HG03025 (cell line): ENCODE results near the gene TSC1.

Experiments
- ATAC-seq: cut with Tn5 transposase; IDR thresholded peaks from one replicate; pipeline ENCODE4 v1.9.1; 2021; ENCODE audit warnings: mild to moderate bottlenecking, moderate library complexity; ENCODE audit not compliant: unreplicated experiment, low FRiP score

TSC1 gene

DNA sequence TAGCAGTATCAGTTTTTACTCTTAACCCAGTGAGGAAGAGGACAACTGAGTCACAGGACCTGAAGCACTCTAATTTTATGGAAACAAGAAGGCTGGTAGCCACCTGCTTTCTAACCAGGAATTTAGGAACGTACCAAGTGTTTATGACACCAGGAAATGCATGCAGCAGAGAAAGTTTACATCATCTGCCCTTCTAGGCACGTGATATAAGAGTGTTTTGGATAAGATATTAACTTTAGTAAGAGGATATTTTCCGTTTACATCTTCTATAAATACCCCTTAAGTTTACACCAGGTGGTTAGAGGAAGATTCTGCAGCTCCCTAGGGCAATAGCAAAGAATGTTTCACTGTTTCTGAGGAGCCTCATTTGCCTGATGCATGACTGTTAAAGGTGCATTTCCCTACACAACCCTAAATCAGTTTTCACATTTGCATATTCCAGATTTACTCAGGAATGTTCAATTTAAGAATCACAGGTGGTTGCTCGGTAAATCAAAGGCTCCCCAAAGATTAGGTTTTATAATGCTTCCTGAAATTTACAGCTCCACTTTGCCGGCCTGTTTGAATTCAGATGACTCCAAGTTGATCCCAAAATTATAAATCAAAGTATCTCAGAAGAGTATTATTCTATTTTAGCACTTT lies 1.8 kb downstream of the TSC1 start:
- ATAC-seq = no peak

DNA sequence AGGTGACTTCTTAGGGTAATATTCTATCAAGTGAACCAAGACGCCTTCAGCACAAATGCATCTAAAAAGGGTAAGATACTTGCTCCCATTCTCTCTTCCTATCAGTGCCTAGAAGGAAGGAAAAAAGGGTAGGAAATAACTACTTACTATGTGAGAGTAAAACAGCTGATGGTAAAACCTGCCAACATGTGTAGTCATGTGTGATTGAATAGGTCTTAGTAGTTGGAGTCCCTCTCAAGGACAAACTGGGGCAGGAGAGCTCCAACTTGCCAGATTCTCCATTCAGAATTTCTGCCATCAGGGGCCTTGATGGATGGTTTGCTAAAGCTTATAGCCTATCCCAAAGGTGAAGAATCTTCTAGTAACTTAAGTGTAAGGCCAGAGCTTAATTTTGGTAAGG lies 5.2 kb downstream of the TSC1 start:
- ATAC-seq = no peak

DNA sequence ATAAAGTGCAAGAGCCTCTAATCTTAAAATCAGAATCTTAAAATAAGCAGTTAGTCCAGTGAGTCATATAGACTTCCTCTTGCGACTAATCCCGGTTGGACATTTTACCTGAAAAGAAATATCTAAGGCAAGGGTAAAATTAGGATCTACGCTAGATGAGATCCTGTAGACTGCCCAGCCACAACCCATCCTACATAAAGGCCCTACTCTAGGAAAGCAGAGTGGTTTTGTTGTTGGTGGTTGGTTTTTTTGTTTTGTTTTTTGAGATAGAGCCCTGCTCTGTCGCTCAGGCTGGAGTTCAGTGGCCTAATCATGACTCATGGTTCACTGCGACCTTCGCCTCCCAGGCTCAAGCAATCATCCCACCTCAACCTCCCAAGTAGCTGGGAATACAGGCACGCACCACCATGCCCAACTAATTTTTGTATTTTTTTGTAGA lies 6.9 kb downstream of the TSC1 start:
- ATAC-seq = no peak

DNA sequence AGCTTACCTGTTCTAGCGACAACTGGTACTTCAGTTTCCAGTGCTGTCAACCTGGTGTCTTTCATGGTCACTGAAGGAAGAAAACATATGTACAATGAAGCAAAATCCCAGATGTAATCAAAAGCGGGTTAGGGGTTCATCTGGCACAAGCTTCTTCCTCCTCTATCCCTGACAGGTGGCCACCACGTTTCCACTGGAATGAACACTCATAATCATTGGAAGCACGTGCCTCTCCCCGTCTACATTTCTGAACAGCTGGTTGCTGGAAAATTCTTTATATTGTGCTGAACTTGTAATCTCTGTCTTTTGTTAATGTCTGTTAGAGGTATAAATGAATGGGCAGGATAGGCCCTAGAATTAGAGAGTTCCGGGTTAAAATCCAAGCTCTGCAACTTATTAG lies 9.4 kb downstream of the TSC1 start:
- ATAC-seq = no peak

DNA sequence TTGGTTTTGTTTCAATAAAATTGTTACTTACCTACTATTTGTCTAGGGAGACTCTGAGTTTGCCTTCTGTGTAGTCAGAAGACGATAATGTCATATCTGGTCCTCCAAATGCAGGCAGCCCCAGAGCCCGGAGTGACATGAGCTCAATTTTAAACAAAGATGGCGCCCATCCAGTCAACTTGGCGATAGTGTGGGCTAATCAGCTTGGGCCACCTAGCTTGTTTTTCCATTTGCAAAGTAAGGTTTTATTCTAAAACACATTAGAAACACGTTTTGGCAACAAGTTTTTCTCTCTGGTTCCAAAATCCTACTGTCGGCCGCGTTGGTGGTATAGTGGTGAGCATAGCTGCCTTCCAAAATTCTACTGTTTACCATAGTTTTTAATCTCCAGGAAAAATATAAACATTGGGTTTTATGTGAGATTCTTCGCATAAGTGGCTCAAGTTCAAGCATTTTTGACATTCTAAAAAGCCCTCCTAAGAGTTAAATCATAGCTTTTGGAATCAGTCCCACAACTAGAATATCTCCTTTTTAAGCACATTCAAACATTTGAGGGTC lies 13.2 kb downstream of the TSC1 start:
- ATAC-seq = no peak

DNA sequence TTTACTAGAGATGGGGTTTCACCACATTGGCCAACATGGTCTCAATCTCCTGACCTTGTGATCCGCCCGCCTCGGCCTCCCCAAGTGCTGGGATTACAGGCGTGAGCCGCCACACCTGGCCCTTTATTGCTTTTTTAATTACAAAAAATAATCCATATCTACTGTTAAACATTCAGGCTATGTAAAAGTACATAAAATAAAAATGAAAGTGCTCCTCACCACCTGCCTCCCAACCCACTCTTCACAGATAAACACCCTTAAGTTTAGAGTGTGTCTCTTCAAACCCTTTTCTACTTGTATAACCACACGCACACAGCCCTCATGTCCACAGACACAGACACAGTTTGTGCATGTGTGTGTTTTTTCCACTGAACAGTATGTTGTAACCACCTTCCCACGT lies 16.7 kb downstream of the TSC1 start:
- no peak for ATAC-seq

DNA sequence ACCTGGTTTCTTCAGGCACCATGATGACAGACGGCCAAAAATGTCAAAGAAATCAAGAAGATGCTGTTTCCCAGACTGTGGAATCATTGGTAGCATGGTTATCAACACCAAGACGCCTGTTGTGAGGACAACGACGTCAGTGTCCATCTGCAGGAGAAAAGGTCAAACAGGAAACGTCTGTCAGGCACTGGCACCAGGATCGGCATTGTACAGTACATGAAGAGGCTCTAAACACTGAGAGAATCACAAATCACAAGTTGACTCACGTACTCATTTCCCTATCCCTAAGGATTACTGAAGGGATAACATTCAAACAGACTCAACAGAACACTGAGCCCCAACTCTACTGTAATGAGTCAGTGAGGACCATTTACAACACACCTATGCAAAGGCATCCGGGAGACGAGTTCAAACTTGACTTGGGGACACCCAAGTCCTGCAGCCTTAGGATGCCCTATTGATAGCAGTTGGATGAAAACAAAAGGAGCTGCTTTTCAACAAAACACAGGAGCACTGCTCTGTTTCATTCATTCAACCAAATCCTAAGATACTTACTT lies 21.0 kb downstream of the TSC1 start:
- no peak for ATAC-seq

DNA sequence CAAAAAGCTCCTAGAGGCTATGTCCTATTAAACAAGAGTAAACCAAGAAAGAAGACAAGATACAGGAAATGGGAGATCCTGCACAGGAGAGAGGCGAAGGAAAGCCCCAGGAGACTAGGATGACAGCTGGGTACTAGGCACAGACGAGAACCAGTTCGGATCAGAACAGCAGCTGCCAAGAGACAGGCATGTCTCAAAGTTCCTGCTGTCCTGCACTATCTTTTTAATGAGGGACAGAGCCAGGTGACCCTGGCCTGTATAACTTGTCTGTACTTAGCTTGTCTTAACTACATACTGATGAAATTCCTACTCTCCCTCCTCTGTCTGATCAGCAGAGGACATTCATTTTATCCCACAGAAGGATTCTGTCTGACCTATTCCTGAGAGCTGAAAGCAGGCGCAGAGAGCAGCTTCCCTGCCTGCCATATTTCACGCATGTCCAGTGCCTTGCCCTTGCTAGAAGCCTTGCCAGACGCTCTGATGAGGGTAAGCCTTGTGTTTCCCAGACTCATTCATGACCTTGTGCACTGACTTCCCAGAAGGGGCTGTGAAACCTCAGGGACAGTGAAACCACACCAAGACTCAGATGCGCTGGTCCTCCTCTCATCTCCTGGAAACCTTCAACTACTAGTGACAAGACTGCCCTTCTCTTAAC lies 24.7 kb downstream of the TSC1 start:
- no peak for ATAC-seq

DNA sequence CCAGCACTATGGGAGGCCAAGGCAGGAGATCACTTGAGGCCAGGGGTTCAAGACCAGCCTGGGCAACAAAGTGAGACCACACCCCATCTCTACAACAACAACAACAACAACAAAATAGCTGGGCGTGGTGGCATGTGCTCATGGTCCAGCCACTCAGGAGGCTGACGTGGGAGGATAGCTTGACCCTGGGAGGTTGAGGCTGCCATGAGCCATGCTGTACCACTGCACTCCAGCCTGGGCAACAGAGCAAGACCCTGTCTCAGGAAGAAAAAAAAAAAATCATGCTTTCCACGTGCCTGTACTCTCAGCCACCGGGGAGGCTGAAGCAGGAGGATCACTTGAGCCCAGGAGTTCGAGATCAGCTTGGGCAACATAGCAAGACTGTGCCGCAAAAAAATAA lies 29.5 kb downstream of the TSC1 start:
- ATAC-seq = no peak

DNA sequence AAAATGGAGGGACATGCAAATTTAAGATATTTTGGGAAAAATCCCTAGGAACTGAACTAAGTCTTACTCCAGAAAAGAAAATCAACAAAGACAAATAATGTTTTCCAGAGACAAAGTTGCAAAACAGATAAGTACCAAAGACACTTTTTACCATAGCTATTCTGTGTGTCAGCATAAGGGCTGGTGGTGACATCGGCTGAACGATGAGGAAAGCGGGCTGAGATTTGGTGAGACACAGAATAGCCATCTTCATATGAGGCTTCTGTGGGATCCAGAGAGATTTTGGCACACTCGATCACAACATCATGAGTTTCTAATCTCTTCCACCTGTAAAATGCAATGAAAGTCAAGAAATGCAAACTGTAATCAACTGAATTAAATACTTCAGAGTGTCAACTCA lies 32.3 kb downstream of the TSC1 start:
- ATAC-seq = no peak

DNA sequence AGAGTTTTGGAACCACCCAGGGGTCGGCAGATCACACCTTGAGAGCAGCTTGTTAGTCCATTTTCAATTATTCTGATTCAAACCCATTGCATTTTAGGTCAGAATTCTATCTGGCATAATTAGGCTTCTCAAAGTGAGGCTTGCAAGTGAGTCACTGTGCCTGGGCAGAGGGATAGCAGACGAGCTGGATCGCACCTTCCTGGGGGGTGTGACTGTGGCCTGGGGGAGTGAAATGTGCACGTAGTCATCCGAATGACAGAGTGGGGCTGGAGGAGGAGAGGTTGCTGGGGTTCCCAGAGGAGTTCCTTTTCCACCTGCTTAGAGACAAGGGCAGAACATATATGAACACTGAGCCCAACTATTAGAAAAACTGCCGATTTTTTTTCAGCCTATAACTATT lies 34.0 kb downstream of the TSC1 start:
- no peak for ATAC-seq

DNA sequence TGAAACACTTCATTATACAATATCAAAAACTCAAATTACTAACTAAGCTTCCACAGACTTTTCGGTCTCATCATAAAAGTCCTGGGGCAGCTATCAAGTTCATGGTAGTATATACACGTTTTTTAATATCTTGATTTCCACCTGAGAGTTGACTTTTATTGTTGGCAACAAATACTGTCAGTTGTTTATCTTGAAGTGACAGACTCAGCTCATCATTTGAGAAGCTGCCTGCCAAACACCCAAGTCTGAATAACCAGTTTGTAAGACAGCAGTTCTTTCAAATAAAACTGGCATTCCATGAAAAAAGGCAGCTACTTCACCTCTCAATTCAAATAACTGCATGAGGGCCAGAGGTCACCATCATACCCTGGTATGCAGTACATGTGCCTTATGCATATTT lies 35.1 kb downstream of the TSC1 start:
- ATAC-seq = no peak

DNA sequence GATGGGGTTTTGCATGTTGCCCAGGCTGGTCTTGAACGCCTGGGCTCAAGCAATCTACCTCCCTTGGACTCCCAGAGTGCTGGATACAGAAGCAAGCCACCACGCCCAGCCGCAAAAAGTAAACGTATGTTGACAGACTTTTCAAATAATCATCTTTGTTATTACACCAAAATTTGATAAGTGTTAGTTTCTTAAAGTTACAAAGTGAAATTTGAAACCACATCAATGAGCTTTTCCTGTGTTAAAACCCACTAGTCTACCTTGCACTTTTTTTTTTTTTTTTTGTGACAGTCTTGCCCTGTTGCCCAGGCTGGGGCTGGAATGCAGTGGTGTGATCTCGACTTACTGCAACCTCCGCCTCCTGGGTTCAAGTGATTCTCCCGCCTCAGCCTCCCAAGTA lies 35.8 kb downstream of the TSC1 start:
- no peak for ATAC-seq

DNA sequence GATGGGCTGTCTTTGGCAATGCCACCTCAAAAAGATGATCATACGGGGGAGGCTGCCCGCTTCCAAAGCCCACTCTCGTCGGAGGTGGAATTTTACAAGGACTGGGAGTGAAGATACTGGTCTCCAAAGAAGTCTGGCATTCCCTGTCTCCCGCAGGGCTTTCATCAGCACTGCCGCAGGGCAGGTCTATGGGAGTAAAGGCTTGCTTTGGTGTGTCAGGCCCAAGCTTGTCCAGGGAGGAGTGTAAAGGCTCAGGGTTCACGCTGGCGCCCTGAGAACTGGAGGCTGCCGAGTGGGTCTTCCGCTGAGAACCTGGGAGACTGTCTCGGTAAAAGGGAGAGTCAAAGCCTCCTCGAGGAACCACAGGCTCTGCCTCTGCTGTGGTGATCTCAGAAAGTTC lies 38.7 kb downstream of the TSC1 start:
- ATAC-seq = no peak

DNA sequence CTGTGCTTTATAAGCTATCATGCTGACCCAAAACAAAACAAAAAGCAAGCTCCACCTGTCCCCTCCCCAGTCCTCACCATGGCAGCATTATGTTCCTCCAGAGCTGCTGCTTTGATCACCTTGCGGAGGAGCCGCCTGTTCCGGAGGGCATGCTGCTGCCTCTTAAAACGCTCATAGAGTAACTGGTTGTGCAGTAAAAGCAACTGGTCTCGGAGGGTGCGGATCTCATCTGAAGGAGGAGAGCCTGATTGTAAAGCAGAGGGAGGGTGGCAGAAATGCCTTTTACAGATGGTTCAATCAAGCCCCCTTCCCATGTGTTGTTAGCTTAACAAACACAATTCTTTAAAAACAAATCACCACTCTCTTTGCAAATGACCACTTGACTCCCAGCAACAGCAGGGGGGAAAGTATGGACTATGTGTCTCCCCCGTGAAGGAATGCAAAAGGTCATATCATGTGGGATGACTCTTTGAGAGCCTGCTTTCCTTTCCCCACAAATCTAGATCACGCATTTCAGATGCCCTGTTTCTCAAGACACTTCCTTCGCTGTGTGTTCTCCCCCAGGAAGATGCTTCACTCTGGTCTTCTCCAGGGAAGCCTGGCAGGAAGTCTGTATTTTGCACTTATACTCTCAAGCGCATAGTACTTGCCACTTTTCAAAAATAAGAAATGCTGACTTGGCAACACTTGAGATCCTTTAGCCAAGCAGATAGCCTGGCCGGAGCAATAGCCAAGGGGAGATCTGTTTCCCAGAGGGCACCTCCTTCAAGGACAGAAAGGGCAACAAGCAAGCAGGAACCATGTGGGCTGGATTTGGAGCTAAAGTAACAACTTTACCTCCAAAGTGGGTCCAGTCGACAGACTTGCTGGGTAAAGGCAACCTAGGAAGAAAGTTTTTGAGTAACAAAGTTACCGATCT lies 40.6 kb downstream of the TSC1 start:
- no peak for ATAC-seq

DNA sequence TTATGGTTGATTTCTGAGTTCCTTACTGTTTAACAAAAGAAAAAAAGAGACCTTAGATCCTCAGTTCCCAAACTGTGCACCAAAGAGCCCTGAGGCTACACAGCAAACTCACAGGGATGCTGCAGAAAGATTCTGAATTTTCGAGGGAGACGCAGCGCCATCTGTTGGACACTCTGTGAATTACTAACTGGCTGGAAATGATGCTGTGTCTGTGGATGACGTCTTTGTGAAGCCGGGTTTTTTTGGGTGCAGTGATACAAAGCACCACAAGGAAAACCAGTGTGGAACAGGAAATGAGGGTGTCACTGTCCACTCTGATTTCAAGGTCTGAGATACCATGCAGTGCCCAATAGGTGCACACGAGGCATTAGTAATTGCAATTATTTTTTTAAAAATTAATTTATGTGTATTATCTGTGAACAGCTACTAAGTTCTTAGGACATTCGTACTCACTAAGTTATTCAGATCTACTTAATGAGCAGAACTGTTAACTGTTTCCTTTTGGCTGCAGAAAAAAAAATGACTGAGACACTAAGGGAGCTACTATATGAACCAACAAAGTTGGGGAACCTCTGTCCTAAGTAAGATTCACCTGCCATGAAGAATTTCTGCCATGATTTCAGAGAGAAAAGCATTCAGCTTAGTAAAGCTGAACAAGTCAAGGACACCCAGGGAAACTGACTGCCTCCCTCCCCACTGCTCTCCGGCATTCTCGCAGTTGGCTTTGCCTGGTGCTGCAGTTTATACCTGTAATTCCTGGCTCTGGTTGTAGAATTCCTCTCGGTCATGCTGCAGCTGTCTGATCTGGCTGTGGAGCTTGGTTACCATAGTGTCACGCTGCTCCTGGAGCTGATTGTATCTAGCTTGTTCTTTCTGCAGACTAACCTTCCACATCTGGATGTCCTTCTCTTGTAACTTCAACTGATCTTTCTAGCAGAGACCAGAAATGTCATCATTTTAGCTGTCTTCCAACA lies 42.3 kb downstream of the TSC1 start:
- no peak for ATAC-seq

DNA sequence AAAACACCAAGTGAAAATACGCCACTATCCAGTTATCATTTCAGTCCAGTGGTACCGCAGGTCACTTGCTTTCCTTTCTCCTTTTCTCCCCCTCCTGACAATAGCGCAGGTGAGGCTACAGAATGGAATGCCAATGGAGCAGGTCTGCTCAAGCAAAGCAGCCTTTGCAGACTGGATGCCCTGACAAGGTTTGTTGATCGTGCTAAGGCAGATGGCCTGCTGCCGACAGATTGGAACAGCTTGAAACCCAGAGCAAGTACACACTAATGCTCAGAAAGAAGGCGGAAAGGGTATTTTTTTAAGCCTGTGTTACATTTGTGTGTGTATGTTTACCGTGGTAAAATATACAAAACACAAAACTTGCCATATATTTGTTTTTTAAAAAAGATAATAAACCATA lies 46.4 kb downstream of the TSC1 start:
- no peak for ATAC-seq

DNA sequence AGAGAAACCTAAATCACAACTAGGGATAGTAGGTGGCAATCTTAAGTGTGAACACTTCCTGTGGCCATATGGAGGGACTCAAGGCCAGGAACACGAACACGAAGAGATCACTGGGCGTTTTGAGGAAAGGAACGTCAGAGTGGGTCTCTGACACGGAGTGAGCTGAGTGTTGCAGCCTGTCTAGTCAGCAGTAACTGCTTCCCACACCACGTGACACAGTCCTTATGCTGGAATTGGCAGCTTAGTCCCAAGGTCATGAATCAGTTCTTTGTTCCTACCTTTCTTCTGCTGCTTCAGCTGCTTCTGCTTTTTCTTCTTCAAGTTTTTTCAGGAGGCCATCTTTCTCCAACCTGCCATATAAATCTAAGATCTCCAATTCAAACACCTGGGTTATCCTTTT lies 47.5 kb downstream of the TSC1 start:
- no peak for ATAC-seq

DNA sequence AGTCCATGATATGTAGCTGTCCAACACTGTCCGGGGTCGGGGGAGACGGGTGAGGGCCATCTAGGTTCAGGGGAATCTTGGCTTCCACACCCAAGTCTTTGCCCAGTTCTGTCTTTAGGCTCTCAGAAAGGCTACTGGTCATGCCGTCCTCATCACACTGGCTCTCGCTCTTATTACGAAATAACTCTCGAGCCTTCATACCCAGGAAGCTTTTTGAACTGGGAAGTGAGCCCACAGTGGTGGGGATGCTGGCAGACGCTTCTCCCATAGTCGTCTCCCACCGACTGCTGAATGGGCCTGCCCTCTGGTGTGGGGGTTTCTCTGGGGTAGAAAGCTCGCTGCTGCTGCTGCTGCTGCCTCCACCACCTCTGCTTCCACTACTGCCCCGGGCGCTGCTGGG lies 48.2 kb downstream of the TSC1 start:
- no peak for ATAC-seq
